ENCODE results near the gene EXOC4.

- TF ChIP-seq POLR2AphosphoS5 (IDR thresholded peaks at IDR 0.05) (no peak), CTCF (IDR thresholded peaks at IDR 0.05) (no peak)
Observed at GRCh38 chr7:133761443-133761842, 508.6 kb downstream of the EXOC4 start.
